GM19324 (cell line): Measurements from ENCODE around the gene SMOC2.

Experiments
- ATAC-seq: cut with Tn5 transposase; IDR thresholded peaks from one replicate; pipeline ENCODE4 v1.9.1; 2021; ENCODE audit warnings: mild to moderate bottlenecking, moderate library complexity; ENCODE audit not compliant: unreplicated experiment, low FRiP score

The SMOC2 gene

GRCh38 chr6:168473197-168473596 lies 32.2 kb downstream of the SMOC2 start:
- ATAC-seq = no peak

GRCh38 chr6:168475188-168476013 lies 34.4 kb downstream of the SMOC2 start:
- no peak for ATAC-seq

GRCh38 chr6:168479421-168479820 lies 38.4 kb downstream of the SMOC2 start:
- ATAC-seq = no peak

- ATAC-seq = no peak
These were observed 39.5 kb downstream of the SMOC2 start for GRCh38 chr6:168480481-168480880.

GRCh38 chr6:168485818-168486217 lies 44.8 kb downstream of the SMOC2 start:
- ATAC-seq = no peak

GRCh38 chr6:168490757-168491156 lies 49.8 kb downstream of the SMOC2 start:
- ATAC-seq = no peak

- no peak for ATAC-seq
These were observed 53.0 kb downstream of the SMOC2 start for GRCh38 chr6:168493976-168494375.

- ATAC-seq = no peak
These were observed 53.7 kb downstream of the SMOC2 start for GRCh38 chr6:168494726-168495125.

GRCh38 chr6:168495133-168495532 lies 54.1 kb downstream of the SMOC2 start:
- no peak for ATAC-seq

- ATAC-seq = no peak
These were observed 54.7 kb downstream of the SMOC2 start for GRCh38 chr6:168495636-168496035.

- no peak for ATAC-seq
These were observed 55.4 kb downstream of the SMOC2 start for GRCh38 chr6:168496139-168496996.

GRCh38 chr6:168496997-168497331 lies 56.0 kb downstream of the SMOC2 start:
- no peak for ATAC-seq

- ATAC-seq = no peak
These were observed 56.4 kb downstream of the SMOC2 start for GRCh38 chr6:168497381-168497780.

GRCh38 chr6:168498161-168498843 lies 57.3 kb downstream of the SMOC2 start:
- no peak for ATAC-seq

GRCh38 chr6:168499045-168499650 lies 58.2 kb downstream of the SMOC2 start:
- ATAC-seq = no peak

- no peak for ATAC-seq
These were observed 59.5 kb downstream of the SMOC2 start for GRCh38 chr6:168500519-168500918.

- no peak for ATAC-seq
These were observed 60.6 kb downstream of the SMOC2 start for GRCh38 chr6:168501561-168501960.

GRCh38 chr6:168504366-168504765 lies 63.4 kb downstream of the SMOC2 start:
- ATAC-seq = no peak

- ATAC-seq = no peak
These were observed 65.5 kb downstream of the SMOC2 start for GRCh38 chr6:168506460-168506859.

GRCh38 chr6:168507297-168507696 lies 66.3 kb downstream of the SMOC2 start:
- no peak for ATAC-seq

- no peak for ATAC-seq
These were observed 66.7 kb downstream of the SMOC2 start for GRCh38 chr6:168507730-168508129.
